ENCODE measurements around the gene MREG. TPM values are rescaled to one million over a fixed set of nuclear protein-coding genes. Genes with fewer than 3 reads are reported as not detected.

MREG gene
- total and polyA plus RNA-seq, 10 of the 15 experiments (the other 5 are each of a cell fraction or from before 2014, with no cell fraction given), result 6.9 to 45.0 (median 28.5) TPM

DNA sequence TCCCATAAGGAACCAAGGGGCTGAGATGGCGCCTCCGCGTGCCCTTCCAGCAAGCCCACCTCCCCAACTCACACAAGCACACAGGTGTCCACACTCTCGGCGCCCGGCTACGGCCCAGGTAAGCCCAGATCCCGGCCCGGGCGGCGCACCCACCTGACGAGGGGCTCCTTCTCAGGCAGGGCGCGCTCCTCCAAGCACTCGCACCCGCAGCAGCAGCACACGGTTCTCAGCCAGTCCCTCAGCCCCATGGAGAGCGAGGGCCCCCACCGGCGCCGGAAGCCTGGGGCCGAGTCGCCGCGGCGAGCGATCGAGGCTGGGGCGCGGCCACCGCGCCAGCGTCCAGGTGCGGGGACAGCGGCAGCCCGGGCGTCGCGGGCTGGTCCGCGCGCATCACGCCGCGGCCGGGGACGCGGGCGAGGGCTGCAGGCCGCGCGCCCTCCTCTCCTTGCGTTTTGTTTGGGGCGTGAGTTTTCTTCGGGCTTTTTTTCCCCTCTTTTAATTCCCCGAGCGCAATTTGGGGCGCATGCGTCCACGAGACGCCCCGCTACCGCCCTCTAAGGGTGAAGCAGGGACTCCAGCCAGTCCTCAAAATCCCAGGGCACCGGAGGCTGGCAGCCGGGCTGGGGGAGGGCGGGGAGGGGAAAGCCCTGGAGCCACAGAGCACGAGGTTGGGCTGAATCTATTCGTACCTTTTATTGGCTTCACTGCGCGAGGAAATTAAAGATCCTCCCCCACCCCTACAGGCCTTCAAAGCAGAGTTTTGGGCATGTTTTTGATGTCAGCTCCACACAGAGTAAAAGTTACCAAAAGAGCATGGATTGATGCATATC lies at the start of gene MREG (continued):
- TF ChIP-seq NKRF (conservative IDR thresholded peaks at IDR 0.05) (peak; percentile 85), LARP7 (IDR thresholded peaks at IDR 0.05) (peak; percentile 97; the same call in 1 of the 2 replicates), ZBTB4 (CRISPR knock-in tag; IDR thresholded peaks at IDR 0.05) (no peak), SUZ12 (IDR thresholded peaks at IDR 0.05; ENCODE audit: unreplicated experiment) (no peak), CTCF (IDR thresholded peaks at IDR 0.05 in 2 of 3, conservative IDR thresholded peaks at IDR 0.05 in 1 of 3; ENCODE audit: control insufficient read depth in 2 of 3, extremely low read depth in 1 of 3, insufficient read depth in 1 of 3, low read depth in 3 of 3, low read length in 3 of 3) (peak; percentile 74 to 88 (median 78)), YY1 (IDR thresholded peaks at IDR 0.05; ENCODE audit: low read depth, low read length) (peak; percentile 29; the same call in 1 of the 2 replicates), MYC (IDR thresholded peaks at IDR 0.05; ENCODE audit: insufficient read depth, insufficient read length, insufficient replicate concordance, low read length, severe bottlenecking) (no peak)
- TF ChIP-seq, protein P1, sequence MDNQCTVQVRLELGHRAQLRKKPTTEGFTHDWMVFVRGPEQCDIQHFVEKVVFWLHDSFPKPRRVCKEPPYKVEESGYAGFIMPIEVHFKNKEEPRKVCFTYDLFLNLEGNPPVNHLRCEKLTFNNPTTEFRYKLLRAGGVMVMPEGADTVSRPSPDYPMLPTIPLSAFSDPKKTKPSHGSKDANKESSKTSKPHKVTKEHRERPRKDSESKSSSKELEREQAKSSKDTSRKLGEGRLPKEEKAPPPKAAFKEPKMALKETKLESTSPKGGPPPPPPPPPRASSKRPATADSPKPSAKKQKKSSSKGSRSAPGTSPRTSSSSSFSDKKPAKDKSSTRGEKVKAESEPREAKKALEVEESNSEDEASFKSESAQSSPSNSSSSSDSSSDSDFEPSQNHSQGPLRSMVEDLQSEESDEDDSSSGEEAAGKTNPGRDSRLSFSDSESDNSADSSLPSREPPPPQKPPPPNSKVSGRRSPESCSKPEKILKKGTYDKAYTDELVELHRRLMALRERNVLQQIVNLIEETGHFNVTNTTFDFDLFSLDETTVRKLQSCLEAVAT (IDR thresholded peaks at IDR 0.05), result peak; percentile 44; the same call in 1 of the 2 replicates
